GM21526 (cell line): ENCODE measurements around the gene CETP.
"Not testable (repeated sequence)": the region's sequence is repeated elsewhere in the genome, so short reads cannot be mapped to it uniquely, and the experiment has no call there.

ENCODE experiments used
- ATAC-seq: cut with Tn5 transposase; IDR thresholded peaks from one replicate; pipeline ENCODE4 v1.9.1; 2021; ENCODE audit warnings: moderate library complexity; ENCODE audit not compliant: unreplicated experiment, low FRiP score

Gene CETP

DNA sequence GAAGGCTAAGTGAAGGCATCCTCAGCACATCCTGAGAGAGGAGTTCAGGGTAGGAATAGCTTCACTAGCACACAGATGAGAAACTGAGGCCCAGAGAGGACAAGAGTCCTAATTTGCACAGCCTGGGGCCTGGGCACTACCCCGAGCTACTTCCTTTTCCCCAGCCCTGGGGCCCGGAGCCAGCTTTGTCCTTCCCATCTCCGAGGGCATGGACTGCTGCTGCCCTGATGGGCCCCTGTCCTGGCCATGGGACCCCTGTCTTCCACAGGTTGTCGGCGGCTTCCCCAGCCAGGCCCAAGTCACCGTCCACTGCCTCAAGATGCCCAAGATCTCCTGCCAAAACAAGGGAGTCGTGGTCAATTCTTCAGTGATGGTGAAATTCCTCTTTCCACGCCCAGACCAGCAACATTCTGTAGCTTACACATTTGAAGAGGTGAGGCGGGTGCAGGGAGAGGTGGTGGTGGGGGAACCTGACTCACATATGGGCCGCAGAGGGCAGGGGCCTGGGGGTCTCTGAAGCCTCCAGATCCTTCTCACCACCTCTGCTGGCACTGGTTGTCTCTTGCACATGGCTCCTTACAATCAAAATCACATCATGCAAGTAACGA lies 16.2 kb downstream of the CETP start:
- no peak for ATAC-seq

- ATAC-seq = no peak
Observed at GRCh38 chr16:56980201-56980535, 18.4 kb downstream of the CETP start.

DNA sequence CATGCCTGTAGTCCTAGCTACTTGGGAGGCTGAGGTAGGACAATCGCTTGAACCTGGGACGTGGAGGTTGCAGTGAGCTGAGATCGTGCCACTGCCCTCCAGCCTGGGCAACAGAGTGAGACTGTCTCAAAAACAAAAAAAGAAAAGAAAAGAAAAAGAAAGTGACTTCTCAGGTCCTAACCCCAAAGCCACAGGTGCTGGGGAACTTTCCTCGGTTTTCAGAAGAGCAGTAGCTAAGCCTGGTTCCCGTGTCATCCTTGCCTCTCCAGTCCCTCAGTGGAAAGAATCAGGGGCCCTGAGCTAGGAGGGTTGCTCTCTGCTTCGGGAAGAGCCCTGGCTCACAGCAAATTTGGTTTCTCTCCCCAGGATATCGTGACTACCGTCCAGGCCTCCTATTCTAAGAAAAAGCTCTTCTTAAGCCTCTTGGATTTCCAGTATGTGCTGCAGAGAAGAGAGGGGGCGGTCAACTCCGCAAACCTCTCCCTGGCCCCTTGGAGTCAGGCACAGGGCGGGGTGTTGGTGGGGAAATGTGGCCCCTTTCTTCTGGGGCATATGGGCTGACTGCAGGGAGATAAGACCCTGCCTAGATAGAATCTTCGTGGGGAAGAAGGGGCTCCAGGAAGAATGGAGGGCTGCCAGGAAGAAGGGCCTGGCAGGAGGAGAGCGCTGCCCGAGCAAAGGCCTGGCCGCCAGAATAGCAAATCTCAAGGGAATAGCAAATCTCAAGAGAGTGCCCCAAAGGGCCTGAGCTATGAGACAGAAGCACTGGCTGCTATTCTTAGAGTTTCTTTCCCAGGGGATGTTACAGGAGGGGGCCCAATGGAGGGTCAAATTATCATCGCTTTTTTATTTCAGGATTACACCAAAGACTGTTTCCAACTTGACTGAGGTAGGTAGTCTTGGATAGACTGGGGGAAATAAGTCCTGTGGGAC lies 19.3 kb downstream of the CETP start:
- no peak for ATAC-seq

- ATAC-seq = no peak
Observed at GRCh38 chr16:56981729-56982271, 20.1 kb downstream of the CETP start.

- ATAC-seq = no peak
Observed at GRCh38 chr16:56982695-56983094, 20.9 kb downstream of the CETP start.

- no peak for ATAC-seq
Observed at GRCh38 chr16:56983211-56983751, 21.5 kb downstream of the CETP start.

DNA sequence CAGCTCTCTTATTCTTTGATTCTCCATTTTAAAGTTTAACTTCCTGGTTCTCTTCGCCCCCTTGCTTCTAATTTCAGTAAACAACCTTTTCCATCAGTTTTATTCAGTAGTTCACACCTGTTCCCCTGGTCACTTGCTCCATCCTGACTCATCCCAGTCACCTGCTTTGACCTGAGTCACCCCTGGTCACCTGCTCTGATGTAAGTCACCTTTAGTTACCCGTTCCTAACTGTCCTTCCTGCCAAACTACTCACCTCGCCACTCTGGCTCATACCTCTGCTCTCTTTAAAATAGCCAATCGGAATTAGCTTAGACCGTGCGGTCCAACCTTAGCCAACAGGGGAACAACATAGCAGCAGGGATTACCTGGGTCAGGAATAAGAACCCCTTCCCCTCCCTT lies 22.9 kb downstream of the CETP start:
- ATAC-seq = no peak

- ATAC-seq = no peak
Observed at GRCh38 chr16:56985288-56985961, 23.7 kb downstream of the CETP start.

GRCh38 chr16:56985962-56986360 lies 24.2 kb downstream of the CETP start:
- no peak for ATAC-seq

DNA sequence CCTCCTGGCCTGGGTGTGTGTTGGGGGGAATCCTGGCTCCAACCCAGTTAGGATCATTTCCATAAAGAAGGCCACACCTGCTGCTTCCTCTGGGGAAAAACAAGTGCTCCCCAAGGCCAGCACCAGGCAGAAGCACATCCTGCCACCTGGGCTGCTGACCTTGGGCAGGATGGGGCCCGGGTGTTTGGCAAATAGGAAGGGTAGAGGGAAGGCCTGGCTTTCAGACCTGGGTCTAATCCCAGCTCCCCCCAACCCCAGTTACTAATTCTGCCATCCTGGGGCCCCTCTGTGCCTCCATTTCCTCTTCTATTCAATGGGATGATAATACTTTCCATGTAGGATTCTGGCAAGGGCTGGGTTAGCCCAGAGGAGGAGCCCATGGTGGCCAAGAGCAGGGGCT lies 24.6 kb downstream of the CETP start:
- no peak for ATAC-seq

DNA sequence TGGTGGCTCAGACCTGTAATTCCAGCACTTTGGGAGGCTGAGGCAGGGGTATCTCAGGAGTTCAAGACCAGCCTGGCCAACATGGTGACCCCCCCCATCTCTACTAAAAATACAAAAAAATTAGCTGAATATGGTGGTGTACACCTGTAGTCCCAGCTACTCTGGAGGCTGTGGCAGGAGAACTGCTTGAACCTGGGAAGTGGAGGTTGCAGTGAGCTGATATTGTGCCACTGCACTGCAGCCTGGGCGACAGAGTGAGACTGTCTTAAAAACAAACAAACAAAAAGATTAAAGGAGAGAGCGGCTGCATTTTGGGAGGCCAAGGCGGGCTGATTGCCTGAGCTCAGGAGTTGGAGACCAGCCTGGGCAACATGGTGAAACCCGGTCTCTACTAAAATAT lies 25.2 kb downstream of the CETP start:
- ATAC-seq = not testable (repeated sequence)

- no peak for ATAC-seq
Observed at GRCh38 chr16:56987692-56988091, 25.9 kb downstream of the CETP start.

- no peak for ATAC-seq
Observed at GRCh38 chr16:56988161-56988947, 26.6 kb downstream of the CETP start.

DNA sequence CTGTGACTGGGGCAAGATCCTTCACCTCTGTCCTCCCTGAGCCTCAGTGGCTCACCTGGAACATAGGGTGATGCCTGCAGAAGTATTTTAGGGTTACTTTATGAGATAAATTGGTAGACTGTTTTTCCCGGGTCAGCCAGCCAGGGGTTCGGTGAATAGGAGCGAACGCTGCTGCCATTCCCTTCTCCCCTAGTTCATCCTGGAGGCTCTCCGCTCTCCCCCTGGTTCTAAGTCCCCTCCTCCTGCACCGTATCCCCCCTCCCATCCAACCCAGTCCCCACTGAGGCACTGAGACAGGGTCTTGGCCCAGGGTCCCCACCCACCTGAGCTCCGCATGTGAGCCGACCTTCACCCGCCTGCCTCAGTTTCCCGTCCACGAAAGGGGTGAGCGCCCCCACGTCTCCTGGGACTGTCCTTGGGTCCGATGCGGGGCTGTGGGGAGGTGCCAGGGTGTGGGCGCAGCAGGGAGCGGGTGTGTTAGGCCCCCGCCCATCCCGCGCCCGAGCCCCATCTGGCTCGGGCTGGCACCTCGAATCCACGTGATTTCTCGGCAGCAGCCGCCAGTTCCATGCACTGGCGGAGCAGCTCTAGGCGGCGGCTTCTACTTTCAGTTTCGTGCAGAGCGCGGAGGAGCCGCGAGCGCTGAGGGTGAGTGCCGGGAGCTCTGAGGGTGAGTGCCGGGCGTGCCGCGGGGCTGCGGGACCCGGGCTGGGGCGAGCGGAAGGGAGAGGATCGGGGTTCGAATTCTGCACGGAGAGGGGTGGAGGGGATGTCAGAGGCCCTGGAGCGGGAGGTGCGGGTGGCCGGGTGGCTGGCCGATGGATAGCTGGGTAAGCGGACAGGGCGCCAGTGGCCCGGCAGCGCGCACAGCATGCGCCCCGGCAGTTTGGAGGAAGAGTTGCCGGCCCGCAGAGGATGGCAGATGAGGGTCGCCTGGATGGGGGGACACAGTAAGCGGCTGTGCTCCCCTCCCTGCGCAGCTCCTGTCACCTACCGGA lies 27.5 kb downstream of the CETP start, which contains the start of gene NLRC5:
Gene NLRC5 (plus strand): TSS at position 610 of the 998 bp plus-strand sequence. CDS start 31,156 bp downstream, outside the sequence.
- ATAC-seq = peak; percentile 74

GRCh38 chr16:56989988-56990387 lies 28.2 kb downstream of the CETP start:
- ATAC-seq = no peak

GRCh38 chr16:56990407-56991286 lies 28.9 kb downstream of the CETP start:
- no peak for ATAC-seq

GRCh38 chr16:56992431-56992830 lies 30.7 kb downstream of the CETP start:
- not testable (repeated sequence) for ATAC-seq

GRCh38 chr16:56993204-56993603 lies 31.5 kb downstream of the CETP start:
- no peak for ATAC-seq
